Measurements from ENCODE around the gene SLIT3.

SLIT3 gene

DNA sequence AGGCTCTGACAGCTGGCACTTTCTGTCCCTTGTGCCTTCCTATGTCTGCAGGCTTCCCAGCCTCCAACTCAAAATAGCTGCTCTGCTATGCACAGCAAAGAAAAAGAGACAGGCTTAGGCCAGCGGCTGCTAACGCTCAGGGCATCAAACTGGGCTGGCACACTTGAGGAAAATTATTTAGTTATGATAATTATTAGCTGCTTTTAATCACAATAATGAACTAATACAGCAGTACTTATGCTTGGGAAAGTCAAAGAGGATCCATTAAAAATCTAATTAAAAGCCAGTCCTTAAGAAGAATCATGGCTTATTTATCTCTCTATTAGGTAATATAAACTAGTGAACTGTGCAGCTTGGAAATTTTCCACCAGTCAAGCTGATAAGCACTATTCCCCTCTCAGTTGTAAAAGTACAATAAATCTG is 233.2 kb downstream of the SLIT3 start:
- no peak for DNase-seq

DNA sequence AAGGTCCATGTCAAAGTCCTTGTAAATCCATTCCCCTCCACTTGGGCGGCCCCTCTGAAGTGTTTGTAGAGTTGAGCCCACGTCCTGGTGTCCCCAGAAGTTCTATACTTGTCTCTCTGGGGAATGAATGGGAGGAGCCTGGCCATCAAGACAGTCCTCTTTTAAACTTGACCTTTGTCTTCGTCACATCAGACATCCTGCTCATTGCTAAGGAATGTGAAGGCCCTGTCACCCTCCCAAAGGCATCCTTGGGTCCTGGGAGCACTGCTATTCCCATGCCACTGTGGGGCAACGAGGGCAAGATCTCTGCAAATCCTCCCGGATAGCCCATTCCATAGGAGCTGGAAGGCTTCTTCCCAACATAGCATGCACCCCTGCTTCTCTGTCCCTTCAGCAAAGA is 235.5 kb downstream of the SLIT3 start:
- DNase-seq, result no peak

DNA sequence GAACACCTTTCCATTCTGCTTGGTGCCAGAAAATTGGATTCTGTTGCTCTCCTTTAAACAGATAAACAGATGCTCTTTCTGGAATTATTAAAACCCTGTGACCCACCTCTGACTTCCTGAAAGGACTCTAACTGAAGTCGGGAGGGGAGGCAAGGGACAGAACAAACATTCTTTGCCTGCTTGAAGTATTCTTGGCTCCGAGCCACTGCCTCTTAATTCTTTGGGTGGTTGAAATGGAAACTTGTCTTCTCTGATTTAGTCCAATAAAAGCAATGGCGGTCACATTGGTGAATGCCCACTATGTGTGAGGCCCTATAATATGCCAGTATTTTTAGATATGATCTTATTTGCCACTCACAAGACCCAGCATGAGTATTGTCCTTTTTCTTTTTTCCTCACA is 236.8 kb downstream of the SLIT3 start:
- no peak for DNase-seq

DNA sequence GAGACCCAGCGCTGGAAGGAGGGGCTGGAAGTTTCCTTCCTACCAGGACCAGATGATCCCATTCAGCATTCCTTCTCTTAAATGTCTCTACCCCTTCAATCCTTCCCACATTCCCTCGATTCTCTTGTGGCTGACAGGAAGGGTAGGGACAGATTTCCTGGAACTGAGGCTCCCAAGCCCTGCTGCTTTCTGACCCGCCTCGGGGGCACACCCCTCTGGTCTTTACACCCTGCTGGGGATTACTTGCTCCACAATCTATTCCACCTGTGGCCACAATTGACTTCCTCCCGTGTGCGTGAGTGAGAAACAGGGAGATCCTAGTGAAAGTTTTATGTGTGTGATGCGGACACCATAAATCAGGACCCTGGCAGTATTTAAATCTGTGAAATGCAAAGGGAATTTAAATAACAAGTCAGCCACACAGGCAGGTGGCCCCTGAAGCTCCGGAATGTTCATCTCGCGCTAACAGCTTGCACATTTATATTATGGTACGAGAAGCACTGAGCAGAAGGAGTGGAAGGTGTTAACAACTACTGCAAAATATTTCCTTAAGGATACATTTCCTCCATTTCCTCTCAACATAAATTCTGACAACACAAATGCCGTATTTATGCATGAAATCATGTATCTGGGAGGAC is 237.5 kb downstream of the SLIT3 start:
- no peak for DNase-seq

DNA sequence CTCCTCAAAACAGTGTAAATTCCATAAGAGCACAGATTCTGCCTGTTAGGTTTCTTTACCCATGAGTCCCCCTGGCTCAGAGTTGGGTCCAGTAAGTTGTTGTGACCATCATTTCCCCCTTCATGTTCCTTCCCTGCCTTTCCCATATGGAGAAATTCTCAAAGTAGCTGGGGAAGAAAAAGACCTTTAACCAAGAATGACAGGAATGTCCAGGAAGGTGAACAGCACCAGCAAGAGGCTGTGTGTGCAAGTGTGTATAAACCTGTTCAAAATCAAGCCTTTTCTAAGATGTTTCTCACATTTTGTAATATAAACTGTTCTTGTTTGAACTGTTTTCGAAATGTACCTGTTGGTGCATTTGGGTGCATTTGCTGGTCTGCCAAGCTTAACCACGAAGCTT is 238.2 kb downstream of the SLIT3 start:
- DNase-seq, result no peak

DNA sequence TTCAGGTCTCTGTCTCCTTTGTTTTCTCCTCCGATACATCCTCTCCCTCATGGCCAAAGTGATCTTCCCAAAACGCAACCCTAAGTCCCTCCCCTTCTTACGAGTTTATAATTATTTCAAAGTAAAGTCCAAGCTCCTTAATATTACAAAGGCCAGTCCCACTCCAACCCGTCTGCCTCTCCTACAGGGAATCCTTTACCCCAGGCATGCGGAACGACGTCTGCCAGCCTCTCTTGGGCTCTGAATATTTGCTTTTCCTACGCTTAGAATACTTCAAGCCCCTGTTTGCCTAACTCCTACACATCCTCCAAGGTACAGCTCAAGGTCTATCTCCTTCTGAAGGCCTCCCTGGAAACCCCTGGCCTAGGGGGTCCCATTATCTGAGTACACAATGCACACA is 246.4 kb downstream of the SLIT3 start:
- DNase-seq, result no peak

DNA sequence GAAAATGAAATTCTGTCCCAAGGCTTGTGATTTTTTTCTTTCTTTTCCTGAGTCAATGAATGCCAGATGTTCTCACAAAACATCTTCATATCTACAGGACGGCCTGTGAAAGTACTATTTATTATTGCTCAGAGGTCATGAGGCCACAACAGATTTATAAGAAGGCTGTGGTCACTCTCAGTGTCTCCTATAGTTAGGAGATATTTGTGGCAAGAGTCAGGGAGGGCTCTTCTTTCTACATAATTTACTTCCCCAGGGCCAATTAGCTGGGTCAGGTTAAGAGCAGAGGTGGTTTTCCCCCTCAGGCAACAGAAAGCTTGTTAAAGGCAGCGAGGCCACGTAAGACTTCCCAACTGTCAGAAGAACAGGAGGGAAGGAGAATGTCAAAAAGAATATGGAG is 248.7 kb downstream of the SLIT3 start:
- no peak for DNase-seq

DNA sequence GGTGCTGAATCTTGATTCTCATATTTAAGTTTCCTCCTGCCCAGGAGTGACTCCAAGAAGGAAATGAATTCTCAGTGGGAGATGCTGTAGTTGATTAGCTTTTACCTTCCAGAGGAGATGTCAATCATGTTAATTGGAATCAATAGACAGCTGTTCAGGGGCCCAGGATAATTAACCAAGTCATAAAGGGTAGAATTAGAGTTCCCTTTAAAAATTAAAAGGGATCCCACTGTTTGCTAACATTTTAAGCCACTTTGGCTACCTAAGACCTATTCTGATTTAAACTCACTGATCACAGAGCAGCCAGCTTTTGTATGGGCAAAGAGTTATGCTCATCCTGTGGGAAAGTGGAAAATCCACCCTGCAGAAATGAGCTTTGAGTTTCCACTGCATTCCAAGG is 249.6 kb downstream of the SLIT3 start:
- no peak for DNase-seq

DNA sequence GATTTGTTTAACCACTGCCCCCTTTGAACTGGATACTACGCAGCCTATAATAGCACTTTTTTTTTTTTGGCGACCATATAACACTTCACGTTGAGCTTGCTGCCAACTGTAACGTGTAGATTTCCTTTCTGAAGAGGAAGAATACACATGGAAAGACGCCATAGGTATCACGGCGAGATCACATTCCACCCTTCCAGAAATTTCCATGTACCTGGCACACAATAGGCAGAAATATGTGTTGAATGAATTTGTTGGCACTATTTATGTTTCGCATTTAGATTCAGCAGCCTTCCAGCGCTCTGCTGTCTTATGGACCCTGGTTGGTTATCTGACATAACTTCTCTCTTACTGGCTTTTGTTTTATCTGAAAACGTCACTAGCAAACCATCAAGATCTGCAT is 250.3 kb downstream of the SLIT3 start:
- no peak for DNase-seq

DNA sequence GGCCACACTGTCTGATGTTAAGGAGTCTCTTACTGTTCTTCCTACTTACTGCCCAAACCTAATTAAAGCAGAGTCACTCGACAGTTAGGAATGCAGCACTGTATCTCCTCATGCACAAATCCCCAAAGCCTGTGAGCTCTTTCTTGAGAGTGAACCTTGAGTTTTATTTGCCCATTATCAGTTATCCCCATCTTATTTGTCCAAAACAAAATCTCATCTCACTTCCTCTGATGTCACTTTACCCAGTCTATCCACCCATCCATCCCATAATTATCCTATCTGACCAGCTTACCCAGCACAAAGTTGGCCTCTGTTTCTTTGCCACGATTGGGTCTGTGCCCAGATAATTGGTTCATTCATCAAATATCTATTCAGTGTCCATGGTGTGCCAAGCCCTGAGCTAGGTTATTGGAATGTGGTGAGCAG is 250.8 kb downstream of the SLIT3 start:
- DNase-seq, result no peak

DNA sequence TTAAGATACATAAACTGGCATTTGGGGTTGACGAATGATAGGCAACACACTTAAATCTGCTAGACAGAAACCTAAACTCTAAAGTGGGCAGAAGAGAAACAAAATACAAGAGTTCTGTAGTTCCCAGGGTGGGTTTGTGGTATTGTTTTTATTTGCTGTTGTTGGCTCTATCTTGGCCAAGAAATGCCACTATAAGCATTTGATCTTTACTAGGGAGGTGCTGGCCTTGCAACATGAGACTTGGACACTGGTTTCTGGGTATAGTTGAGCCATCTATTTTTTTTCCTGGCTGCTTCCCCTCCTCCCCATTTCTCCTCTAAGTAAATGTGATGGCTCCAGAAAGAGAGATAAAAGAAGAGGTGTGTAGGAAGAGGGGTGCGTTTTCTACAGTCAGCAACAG is 251.2 kb downstream of the SLIT3 start:
- DNase-seq, result no peak

DNA sequence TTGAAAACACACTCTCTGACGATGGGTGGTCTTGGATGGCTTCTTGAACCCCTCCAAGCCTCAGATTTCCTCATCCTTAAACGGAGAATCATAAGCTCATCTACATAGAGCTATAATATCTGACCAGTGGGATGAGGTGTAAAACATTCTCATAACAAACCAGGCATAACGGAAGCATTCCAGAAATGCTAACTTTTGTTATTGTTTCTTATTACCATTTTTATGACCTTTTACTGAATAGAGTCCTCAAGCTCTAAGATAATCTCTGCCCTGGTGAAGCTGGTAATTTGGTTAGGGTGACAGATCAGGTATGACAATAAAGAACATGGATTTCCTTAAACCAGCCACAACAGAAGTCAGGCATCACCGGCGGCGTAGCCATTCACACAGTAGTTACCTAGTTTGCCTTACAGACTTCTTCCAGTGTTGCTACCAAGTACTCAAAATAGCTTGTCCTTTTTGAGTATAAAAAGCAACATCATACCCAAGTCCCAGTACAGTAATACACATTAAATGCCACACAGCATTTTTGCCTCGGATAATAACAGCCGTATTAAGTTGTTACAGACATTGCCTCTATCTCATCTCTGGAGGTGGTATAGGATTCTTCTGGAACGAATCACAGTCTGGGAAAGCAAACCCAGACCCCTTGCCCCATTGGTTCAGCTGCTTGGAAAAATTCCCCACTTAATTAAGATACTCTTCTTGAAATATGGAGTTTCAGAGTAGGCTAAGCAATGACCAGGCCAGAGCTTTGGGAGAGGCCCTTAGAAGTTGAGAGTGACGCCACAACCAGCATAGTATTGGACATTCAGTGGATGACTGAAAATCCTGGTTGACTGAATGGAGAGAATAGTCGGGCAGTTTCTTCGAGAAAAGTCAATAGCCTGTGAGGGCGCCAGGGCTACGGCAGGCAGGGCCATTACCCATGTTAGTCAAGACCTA is 252.5 kb downstream of the SLIT3 start:
- DNase-seq, result no peak

DNA sequence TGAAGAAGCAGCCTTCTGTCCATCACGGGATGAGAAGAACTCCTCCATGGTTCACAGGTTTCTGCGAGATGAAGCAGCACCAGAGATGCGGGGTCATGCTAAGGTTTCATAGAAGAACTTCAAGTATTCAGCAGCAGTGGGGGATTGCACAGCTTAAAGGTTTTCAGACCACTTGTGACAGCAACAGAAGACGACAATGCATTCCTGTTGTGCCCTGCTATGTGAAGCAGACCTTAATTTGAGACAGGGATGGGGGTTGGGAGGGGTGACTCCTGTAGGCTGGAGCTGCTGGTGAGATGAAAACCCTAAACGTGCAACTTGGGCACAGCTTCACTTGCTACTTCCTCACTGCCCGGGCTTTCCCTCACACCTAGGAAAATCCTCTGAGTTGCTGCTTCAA is 256.0 kb downstream of the SLIT3 start:
- DNase-seq, result no peak

DNA sequence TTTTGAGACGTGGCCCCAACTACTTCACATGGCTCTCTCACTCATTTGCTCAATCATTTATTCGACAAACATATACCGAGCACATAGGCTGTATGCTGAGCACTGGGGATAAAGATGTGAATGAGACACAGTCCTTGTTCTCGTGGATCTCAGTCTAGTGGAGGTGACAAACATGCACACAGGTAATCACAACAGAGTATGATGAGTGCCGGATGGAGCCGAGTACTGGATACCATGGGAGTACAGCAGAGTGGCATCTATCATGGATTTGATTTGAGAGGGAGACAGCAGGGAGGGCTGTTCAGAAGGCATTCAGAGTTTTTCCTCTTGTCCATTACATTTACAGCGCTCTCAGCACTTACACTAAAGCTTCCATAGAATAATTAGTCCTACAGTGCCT is 259.8 kb downstream of the SLIT3 start:
- DNase-seq, result no peak

DNA sequence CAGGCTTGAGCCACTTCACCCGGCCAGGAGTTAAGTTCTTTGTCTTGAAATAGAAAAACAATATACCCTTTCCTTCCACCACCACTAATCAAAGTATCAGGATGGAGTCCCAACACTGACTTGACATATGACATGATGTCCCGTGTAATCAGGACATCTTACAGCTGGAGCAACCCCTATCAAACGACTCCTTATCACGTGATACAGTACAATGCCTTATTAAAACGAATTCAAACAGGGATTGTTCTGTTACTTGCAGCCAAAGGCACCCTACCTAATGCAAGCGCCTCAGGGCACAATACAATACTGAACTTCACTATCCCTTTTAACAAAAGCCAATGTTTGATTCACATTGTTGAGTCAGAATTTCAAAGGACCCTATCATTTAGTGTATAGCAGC is 261.3 kb downstream of the SLIT3 start:
- DNase-seq, result no peak

DNA sequence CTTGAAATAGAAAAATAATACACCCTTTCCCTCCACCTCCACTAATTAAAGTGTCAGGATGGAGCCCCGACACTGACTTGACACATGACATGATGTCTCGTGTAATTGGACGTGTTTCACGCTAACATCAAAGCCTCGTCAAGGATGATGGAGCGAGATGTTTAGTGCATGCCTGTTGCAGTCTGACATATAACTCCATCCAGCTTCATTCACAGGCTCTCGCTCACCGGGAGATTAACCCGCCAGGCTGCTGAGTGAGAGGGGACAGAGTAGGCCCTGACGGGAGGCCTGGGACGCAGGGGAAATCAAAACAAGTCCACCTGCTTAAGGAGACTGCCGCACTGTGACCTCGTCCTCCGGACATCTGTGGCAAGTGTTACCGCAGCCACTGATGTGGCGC is 263.5 kb downstream of the SLIT3 start:
- no peak for DNase-seq

DNA sequence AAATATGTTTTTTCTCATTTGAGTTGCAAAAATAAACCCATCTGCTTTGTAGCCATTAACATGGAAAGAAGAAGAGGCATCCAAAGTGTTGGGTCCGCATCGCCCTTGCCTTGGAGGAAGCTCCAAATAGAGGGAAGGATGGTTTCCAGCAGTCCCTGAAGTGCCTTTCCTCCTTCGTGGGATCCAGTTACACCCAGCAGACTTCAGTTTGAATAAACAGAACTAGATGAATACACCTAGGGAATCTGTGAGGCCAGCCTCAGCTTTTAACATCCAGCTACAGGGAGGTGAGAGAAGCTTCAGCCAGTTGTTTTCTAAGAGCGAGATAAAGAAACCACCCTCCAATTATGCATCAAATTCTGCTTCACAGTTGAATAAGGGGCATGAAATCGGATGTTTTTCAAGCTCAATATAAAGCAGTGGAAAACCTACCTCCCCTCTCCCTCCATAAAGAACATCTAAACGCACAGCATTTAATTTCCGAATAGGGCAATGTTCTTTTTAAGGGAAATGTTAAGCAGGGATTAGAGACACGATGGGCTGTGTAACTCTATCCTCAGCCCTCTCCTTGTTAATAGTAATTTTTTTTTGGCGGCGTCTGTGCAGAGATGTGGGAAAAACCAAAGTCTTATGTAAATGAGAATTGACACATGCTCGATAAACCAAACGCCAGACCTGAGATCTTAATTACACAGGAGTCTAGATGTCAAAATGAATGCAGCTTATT is 264.7 kb downstream of the SLIT3 start:
- no peak for DNase-seq

DNA sequence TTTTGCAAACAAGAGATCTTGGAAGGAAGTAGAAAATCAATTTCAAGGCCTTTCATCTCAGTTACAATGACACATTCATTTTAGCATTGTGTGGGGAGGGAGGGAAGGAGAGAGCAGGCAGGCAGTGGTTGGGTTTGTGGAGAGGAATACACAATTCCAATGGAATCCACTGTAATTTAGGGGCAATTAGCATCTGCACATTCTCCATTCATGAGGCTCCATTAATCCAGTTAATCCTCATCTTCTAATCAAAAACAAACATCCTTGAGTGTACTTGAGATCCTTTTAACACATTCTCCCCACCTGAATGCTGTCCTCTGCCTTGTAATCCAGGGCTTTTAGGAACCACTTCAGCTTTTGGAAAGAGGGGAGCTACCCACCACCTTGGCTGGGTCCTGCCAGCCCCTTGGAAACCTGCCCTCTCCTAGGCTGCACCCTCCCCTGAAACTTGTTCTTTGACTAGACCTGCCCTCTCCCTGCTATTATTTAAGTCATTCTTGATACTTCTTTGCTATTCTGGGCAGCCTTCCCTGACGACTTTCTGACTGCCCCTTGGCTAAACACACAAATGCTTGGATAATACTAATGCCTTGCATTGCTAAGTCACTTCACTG is 271.2 kb downstream of the SLIT3 start:
- no peak for DNase-seq

DNA sequence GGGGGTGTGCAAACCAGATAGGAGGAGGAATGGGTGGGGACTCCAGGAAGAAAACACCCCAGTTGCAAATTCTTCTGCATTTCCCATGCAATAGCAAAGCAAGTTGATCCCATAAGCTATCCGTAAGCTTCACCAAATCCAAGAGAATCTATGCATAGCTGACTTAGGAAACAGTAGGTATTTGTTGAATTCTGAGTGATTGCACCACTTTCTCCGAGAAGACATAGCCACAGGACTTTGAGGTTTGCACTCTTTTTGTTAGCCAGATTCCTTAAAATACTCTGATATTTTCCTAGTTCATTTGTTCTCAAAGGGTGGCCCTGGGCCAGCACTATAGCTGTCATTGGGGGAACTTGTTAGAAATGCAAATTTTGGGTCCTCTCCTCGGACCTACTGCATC is 271.9 kb downstream of the SLIT3 start:
- no peak for DNase-seq

DNA sequence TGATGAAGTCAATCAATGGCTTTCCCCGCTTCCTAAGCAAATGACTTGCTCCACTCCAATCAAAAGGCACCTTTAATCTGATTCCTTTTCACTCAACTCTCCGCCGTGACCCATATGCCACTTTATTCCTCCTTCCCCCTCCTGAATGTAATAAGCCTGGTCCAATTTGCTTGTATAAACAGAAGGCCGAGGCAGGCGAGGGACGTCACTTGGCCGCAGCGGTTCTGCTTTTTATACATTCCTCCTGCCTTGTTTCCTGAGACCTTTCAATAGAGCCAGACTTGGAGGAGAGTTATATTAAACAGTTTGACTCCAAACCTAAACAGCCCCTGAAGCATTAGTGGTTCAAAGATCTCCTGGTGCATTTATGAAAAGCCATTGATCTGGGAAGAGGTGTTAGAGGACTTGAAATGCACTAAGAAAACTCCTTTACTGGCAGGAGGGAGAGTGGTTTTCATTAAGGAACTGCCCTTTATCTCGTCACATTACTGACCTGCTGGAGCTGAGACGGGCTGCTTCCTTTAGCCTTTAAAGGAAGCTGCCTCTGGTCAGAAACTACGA is 273.4 kb downstream of the SLIT3 start:
- DNase-seq, result no peak

DNA sequence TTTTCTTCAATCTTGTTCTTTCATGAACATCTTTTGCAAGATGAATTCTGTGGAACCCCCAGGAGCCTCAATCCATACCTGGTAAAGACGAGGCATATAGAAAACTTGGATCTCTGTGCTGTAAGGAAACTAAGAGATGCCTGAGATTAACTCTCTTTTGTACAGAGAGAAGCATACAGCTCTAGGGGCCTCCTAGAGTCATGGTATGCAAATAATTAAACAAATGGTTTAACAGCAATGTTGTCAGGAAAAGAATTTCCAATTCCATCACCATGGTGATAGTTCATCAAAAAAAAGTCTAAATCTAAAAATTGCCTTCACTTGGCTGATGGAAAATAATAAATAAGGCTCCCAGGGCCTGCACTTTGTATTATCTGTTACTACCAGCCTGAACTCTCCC is 275.4 kb downstream of the SLIT3 start:
- no peak for DNase-seq

DNA sequence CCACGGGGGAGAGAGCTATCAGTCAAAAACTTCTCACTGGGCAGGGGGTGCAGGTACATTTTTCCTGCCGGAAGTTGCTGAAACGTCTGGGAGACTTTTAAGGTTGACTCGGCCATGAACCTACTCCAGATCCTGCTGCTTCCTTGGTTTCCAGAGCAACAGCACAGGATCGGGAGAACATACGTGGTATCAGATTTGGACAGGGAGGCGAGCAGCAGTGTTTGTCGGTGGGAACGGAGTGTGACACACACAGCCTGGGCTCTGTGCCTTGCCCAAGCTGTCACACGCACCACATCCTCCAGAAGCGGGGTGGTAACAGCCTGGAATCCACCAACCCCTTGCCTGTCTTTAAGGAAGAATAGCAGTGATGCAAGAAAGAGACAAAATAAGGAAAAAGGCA is 276.5 kb downstream of the SLIT3 start:
- no peak for DNase-seq

DNA sequence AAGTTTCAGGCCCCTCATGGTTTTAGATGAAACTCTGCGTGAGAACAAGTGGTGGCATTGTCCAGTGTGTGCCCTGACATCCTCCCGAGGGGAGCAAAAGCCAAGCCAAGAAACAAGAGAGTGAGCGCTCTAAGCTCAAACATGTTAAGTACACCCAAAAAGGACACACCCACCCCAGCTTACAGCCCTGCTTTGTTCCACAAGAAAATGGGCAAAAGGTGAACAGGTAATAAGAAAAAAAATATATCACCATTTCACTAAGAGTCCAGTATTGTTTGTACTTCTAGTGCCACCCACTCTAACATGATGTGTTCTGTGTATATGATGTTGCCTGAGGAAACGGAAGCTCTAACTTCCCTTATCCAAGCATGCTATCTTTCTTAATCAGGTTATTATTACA is 278.2 kb downstream of the SLIT3 start:
- DNase-seq, result no peak

Data from NCI-H1417 treated with DMSO at 0.1 percent for 48 hours (cell line).